Measurements from ENCODE around the gene PLAAT4.
"Not testable (repeated sequence)": the region's sequence is repeated elsewhere in the genome, so short reads cannot be mapped to it uniquely, and the experiment has no call there.

Gene PLAAT4

GRCh38 chr11:63572026-63572688, 35.5 kb downstream of the PLAAT4 start:
- no peak for DNase-seq (ENCODE audit: low read depth)

GRCh38 chr11:63573881-63574855, 37.6 kb downstream of the PLAAT4 start:
- no peak for DNase-seq (ENCODE audit: low read depth)

DNA sequence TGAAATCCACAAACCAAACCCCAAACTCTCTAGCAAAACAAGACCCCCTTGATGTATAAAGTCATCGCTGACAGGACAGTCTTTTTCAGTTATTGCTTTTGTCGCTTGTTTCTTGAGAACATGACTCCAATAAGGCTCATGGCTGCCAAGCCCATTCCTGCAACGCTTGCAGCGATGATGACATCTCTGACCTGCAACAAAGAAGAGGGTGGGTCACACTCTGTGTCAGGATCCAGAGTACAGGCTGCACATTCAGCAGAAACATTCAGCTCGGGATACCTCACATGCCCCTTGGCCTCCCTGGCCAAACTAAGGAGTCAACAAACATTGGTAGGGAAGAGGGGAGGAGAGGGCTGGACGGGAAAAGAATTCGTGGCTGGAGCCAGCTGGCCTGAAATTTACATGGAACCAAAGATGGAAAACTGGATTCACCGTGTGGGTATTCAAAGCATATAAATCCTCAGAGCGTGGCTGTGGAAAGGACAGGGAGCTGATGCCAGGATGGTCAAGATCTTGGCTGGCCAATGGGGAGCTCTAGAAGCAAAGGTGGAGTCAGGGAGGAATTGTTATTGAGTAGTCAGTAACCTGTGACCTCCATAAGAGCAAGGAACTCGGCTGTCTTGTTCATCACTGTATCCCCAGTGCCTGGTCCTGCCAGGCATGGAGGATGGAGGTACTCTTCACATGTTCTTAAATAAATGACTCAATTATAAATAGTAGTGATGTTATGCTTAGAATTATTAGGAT, 38.4 kb downstream of the PLAAT4 start:
- DNase-seq (ENCODE audit: low read depth) = no peak

- not testable (repeated sequence) for DNase-seq (ENCODE audit: low read depth)
Measured at GRCh38 chr11:63578882-63579281, 42.3 kb downstream of the PLAAT4 start.

DNA sequence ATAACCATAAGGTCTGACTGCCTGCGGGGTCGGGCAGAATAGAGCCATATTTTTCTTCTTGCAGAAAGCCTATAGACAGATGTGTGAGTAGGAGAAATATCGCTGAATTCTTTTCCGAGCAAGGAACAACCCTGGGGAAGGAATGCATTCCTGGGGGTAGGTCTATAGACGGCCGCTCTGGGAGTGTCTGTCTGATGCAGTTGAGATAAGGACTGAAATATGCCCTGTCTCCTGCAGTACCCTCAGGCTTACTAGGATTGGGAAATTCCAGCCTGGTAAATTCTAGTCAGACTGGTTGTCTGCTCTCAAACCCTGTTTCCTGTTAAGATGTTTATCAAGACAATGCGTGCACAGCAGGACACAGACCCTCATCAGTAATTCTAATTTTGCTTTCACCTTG, 44.6 kb downstream of the PLAAT4 start:
- not testable (repeated sequence) for DNase-seq (ENCODE audit: low read depth)

DNA sequence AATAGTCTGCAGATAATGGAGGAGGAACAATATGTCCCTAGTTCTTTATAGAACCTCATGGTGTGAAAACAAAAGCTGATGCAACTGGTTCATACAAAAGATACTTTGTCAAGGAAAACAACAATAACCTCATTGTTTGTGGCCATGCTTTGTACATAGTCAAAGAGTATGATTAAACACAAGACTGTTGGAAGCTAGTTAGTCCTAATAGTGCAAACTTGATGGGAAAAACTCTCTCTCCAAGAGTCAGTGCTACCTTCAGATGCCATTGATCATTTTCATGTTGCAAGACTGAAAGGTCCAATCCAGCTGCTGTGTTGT, 46.7 kb downstream of the PLAAT4 start:
- DNase-seq (ENCODE audit: low read depth) = no peak

DNA sequence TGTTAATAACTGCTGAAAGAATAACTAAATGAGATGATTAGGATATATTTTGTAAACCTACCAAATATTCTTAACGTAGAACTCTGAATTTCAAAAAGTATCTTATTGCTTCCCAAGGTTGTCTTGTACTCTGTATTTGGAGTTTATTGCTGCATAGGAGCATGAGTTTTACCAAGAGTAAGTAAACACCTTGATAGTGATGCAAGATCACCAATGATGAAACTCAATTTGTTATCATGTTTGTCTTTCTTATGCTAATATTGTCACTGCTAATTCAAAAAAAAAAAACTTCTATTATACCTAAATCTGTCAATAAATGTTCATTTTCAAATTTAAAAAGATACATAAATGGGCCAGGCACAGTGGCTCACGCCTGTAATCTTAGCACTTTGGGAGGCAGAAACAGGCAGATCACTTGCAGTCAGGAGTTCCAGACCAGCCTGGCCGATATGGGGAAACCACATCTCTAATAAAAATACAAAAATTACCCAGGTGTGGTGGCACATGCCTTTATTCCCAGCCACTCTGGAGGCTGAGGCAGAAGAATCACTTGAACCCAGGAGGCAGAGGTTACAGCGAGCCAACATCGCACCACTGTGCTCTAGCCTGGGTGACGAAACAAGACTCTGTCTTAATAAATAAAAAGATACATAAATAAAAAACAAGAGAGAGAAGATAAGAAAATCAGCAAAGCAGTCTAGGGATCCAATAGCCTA, 50.0 kb downstream of the PLAAT4 start:
- DNase-seq (ENCODE audit: low read depth) = no peak

- no peak for DNase-seq (ENCODE audit: low read depth)
Measured at GRCh38 chr11:63589000-63589399, 52.4 kb downstream of the PLAAT4 start.

- DNase-seq (ENCODE audit: low read depth) = no peak
Measured at GRCh38 chr11:63590024-63590788, 53.6 kb downstream of the PLAAT4 start.

GRCh38 chr11:63592975-63593395, 56.4 kb downstream of the PLAAT4 start:
- DNase-seq (ENCODE audit: low read depth) = no peak

- no peak for DNase-seq (ENCODE audit: low read depth)
Measured at GRCh38 chr11:63595296-63595695, 58.7 kb downstream of the PLAAT4 start.

Measured in activated T-helper 9 cell treated with anti-CD3 and anti-CD28 coated beads, Interleukin-2, amount 50 U/mL, for 16 hours (primary cell).